Keratinocyte (primary cell): Measurements from ENCODE around the gene PODN. TPM values are rescaled to one million over a fixed set of nuclear protein-coding genes. Genes with fewer than 3 reads are reported as not detected.

ENCODE experiments used
- DNase-seq: peaks from one replicate; pipeline ENCODE4 v3.0.0-alpha.2; 2011; ENCODE audit warnings: low read depth, missing footprints, low spot score
- FAIRE-seq: peaks from 2 replicates; lab custom pipeline; 2011; peaks lifted over from hg19 to GRCh38; lab: Jason Lieb, UNC
- H2AFZ ChIP-seq: 2 replicates; pipeline ENCODE4 v1.6.0; 2012; ENCODE audit warnings: low read length, control low read depth, inconsistent platforms; ENCODE audit not compliant: control insufficient read depth
- H3K27ac ChIP-seq: 2 replicates; pipeline ENCODE4 v1.5.1; 2011; ENCODE audit warnings: low read length; ENCODE audit not compliant: control insufficient read depth, insufficient read depth
- H3K27me3 ChIP-seq: 3 replicates; pipeline ENCODE4 v1.6.0; 2011; ENCODE audit warnings: low read length; ENCODE audit not compliant: control insufficient read depth, insufficient read depth; ENCODE audit errors: extremely low read depth
- H3K36me3 ChIP-seq, 2 experiments: 2 replicates in 1 of 2; 3 replicates in 1 of 2; pipeline ENCODE4 v1.5.1; 2011; ENCODE audit warnings: low read length in 2 of 2, mild to moderate bottlenecking in 1 of 2; ENCODE audit not compliant: control insufficient read depth in 2 of 2, insufficient read depth in 2 of 2; ENCODE audit errors: extremely low read depth in 1 of 2
- H3K4me1 ChIP-seq: 3 replicates; pipeline ENCODE4 v1.5.1; 2011; ENCODE audit warnings: low read length; ENCODE audit not compliant: control insufficient read depth, insufficient read depth; ENCODE audit errors: extremely low read depth
- H3K4me2 ChIP-seq: 3 replicates; pipeline ENCODE4 v1.6.0; 2011; ENCODE audit warnings: low read depth, low read length; ENCODE audit not compliant: control insufficient read depth, insufficient read depth; ENCODE audit errors: extremely low read depth
- H3K4me3 ChIP-seq, 3 experiments: fragments of 200-600 bp in 1 of 3; sonication (generic) in 1 of 3; 2 replicates in 2 of 3; 3 replicates in 1 of 3; pipeline ENCODE4 v1.5.1; 2011 to 2016; ENCODE audit warnings: low read length in 3 of 3, mild to moderate bottlenecking in 3 of 3, control low read depth in 2 of 3, inconsistent platforms in 1 of 3, low read depth in 1 of 3, mixed read lengths in 1 of 3, mixed run types in 1 of 3, moderate library complexity in 1 of 3; ENCODE audit not compliant: control insufficient read depth in 2 of 3, insufficient read depth in 2 of 3; ENCODE audit errors: extremely low read depth in 1 of 3
- H3K79me2 ChIP-seq: 2 replicates; pipeline ENCODE4 v1.6.0; 2012; ENCODE audit warnings: low read length; ENCODE audit not compliant: control insufficient read depth, insufficient read depth
- H3K9ac ChIP-seq: 3 replicates; pipeline ENCODE4 v1.6.0; 2011; ENCODE audit warnings: low read length; ENCODE audit not compliant: control insufficient read depth, insufficient read depth; ENCODE audit errors: extremely low read depth
- H3K9me1 ChIP-seq: 3 replicates; pipeline ENCODE4 v1.6.0; 2011; ENCODE audit warnings: low read length; ENCODE audit not compliant: control insufficient read depth, insufficient read depth; ENCODE audit errors: extremely low read depth
- H3K9me3 ChIP-seq: 2 replicates; pipeline ENCODE4 v1.5.1; 2012; ENCODE audit warnings: low read depth, low read length; ENCODE audit not compliant: control insufficient read depth
- H4K20me1 ChIP-seq: 3 replicates; pipeline ENCODE4 v1.6.0; 2011; ENCODE audit warnings: low read length; ENCODE audit not compliant: control insufficient read depth, insufficient read depth; ENCODE audit errors: extremely low read depth
- CTCF ChIP-seq, 3 experiments: IDR thresholded peaks in 1 of 3; conservative IDR thresholded peaks in 1 of 3; optimal IDR thresholded peaks in 1 of 3; 2 replicates in 2 of 3; 3 replicates in 1 of 3; pipeline versions ENCODE3 to v1.5.1; 2011; ENCODE audit warnings: low read length in 3 of 3, mild to moderate bottlenecking in 3 of 3, moderate library complexity in 2 of 3, control low read depth in 1 of 3, inconsistent platforms in 1 of 3; ENCODE audit not compliant: insufficient read depth in 2 of 3; ENCODE audit errors: extremely low read depth in 1 of 3
- EZH2 ChIP-seq: IDR thresholded peaks from one replicate; pipeline ENCODE4 v1.6.1; 2012; ENCODE audit warnings: inconsistent platforms, mild to moderate bottlenecking, low read length, moderate library complexity
- dilution Hi-C: fragments of 300-500 bp; cut with MboI; formaldehyde crosslinking; loops from one replicate; pipeline ENCODE4 v1.7.0; 2020; ENCODE audit warnings: low sequenced_read_pairs; ENCODE audit not compliant: extremely low pct_ligation_motif_present
- polyA plus RNA-seq, 5 experiments: library from polyadenylated mRNA; depleted of rRNA in 3 of 5; stranded (reverse) in 3 of 5; stranded (forward) in 1 of 5; unstranded in 1 of 5; fragments of >200 nt; gene quantifications; 1 replicate in 1 of 5; 2 replicates in 3 of 5; 3 replicates in 1 of 5; pipeline versions ENCODE4 v1.2.1 to v1.2.3, GENCODE V29; 2011 to 2012; ENCODE audit warnings: missing spikeins in 2 of 5, low read depth in 1 of 5, low replicate concordance in 1 of 5

The PODN gene
- polyA plus RNA-seq, 1 donor (not counting 4 experiments of a cell fraction or from before 2014, with no cell fraction given), result not detected

GRCh38 chr1:53048960-53049573, 12.9 kb upstream of the PODN start:
- no peak for DNase-seq
- Histone ChIP-seq H3K36me3 (peaks cover 0 to 4% of the 10 kb centered on the region in 2 experiments), H4K20me1 (no peaks in the 10 kb centered on the region), H2AFZ (no peak overlapping the region), H3K79me2 (no peaks in the 10 kb centered on the region), H3K9me1 (no peaks in the 10 kb centered on the region), H3K27ac (no peak overlapping the region), H3K9ac (no peak overlapping the region), H3K4me1 (peaks cover 16% of the 10 kb centered on the region), H3K4me3 (no peak overlapping the region), H3K9me3 (no peaks in the 10 kb centered on the region), H3K4me2 (no peak overlapping the region), H3K27me3 (no peaks in the 10 kb centered on the region)
- dilution Hi-C loops, result no loop called here
- FAIRE-seq, result no peak
- TF ChIP-seq EZH2 (no peak), CTCF (optimal IDR thresholded peaks at IDR 0.05 in 1 of 3, IDR thresholded peaks at IDR 0.05 in 1 of 3, conservative IDR thresholded peaks at IDR 0.05 in 1 of 3; ENCODE audit: extremely low read depth in 1 of 3, insufficient read depth in 2 of 3, low read length in 3 of 3) (no peak)

GRCh38 chr1:53049574-53049967, 12.4 kb upstream of the PODN start:
- dilution Hi-C loops, result no loop called here
- no peak for FAIRE-seq
- H3K9ac ChIP-seq, result no peak overlapping the region

More at GRCh38 chr1:53049574-53049967, 12.4 kb upstream of the PODN start:
- Histone ChIP-seq H3K27me3 (no peaks in the 10 kb centered on the region), H4K20me1 (no peaks in the 10 kb centered on the region), H3K4me2 (no peak overlapping the region), H3K9me3 (no peaks in the 10 kb centered on the region), H3K36me3 (peaks cover 0 to 4% of the 10 kb centered on the region in 2 experiments), H3K9me1 (no peaks in the 10 kb centered on the region), H3K4me3 (no peak overlapping the region), H3K4me1 (peaks cover 16% of the 10 kb centered on the region), H3K27ac (no peak overlapping the region), H3K79me2 (no peaks in the 10 kb centered on the region), H2AFZ (no peak overlapping the region)
- no peak for TF ChIP-seq EZH2
- TF ChIP-seq CTCF (optimal IDR thresholded peaks at IDR 0.05 in 1 of 3, IDR thresholded peaks at IDR 0.05 in 1 of 3, conservative IDR thresholded peaks at IDR 0.05 in 1 of 3; ENCODE audit: extremely low read depth in 1 of 3, insufficient read depth in 2 of 3, low read length in 3 of 3), result no peak
- DNase-seq, result no peak
